ENCODE measurements around the gene OGG1.

OGG1 gene

DNA sequence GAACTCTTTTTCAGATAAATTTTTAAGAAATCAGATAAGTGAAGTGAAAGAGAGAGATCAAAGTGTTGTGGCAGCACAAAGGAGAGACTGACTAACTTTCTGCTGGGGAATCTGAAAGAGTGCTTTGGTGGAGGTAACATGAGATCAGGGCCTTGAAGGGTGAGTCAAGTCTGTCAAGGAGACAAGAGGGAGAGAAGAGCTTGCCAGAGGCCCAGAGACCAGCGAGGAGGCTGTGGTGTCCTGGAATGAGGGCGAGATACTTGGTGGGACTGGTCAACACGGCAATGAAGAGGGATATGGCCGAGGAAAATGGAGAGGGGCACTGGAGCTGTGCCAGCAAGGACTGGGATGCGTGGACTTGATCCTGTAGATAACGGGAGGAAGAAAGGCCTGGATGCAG is 38.0 kb downstream of the OGG1 start:
- no peak for DNase-seq

DNA sequence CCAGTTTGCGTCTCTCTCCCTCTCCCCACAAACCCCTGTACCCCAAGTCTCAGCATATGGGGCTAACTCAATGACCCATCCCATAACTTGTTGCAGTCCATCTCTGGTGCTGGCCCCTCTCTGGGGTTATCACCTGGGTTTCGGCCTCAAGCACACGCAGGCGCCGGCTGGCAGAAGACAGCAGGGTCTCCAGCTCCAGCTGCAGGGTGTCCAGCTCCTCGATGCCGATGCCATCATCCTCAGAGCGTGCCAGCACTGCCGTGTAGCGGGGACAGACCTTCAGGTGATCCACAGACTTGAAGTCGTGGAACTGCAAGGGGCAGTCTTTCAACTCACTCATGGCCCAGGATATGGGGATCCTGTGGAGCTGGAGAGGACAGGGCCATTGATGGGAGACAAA is 41.4 kb downstream of the OGG1 start:
- DNase-seq, result no peak

DNA sequence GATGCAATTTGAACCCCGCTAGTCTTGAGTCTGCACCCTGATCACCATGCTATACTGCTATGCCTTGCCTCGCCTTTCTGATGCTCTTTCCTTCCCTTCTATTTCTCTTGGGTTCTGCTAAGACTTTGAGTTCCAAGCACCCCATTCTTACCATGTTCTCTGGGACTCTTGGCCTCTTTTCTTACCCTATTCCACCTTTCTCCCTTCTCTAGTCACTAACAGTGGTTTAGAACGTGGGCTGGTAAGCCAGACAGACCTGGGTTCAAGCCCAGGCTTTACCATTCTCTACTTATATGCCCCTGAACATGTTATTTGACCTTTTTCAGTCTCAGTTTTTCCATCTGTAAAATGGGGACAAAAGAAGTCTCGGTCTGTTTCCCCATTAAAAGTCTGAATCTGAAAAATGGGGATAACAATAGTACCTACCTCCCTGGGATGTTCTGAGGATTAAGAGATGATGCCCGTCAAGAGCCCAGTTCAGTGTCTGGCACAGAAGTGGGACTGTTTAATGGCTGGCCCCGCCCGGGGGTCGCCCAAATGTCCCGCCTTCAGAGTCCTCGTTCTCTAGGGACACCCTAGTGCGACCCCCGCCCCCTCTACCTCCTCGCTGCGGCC is 42.1 kb downstream of the OGG1 start:
- DNase-seq, result no peak

DNA sequence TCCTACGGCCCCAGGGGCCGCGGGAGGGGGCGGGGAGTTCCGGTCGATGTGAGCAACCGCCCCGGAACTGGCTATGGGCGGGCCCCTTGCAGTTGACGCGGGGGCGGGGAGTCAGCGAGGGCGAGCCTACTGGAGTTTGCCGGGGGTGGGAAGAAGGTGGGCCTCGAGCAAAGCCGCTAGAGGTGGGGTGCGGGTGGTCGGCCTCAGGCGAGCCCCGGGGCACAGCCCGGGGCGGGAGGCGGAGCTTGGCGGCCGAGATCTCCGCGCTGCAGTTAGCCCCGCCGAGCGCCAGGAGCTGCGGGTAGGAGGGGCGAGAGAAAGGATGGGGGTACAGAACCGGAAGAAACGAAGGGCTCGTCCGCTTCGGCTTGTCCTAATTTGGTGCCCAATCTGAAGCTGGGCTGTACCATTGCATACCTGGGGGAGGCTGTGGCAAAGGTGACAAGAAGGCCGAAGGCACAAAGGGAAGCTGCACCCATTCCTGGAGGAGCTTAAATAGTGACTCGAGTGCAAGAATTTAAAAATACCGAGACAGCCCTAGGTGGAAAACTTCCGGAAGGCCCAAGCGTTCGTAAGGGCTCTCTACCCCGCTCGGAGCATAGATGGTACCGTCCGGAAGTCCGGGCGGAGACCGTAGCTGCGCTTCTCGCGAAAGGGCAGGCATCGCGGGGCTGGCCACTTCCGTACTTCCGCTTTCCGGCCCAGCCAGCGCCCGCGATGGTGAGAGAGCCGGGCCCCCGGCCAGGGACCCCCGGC is 42.8 kb downstream of the OGG1 start, which contains the start of the genes ARPC4 and TADA3:
ARPC4 (plus strand) TSS at position 678 of the 756 bp plus-strand sequence; CDS start at position 718, 40 bp downstream.
TADA3 (minus strand) TSS at position 69 of the 756 bp plus-strand sequence. CDS start 1,007 bp downstream, outside the sequence.
- DNase-seq, result peak; percentile 62

DNA sequence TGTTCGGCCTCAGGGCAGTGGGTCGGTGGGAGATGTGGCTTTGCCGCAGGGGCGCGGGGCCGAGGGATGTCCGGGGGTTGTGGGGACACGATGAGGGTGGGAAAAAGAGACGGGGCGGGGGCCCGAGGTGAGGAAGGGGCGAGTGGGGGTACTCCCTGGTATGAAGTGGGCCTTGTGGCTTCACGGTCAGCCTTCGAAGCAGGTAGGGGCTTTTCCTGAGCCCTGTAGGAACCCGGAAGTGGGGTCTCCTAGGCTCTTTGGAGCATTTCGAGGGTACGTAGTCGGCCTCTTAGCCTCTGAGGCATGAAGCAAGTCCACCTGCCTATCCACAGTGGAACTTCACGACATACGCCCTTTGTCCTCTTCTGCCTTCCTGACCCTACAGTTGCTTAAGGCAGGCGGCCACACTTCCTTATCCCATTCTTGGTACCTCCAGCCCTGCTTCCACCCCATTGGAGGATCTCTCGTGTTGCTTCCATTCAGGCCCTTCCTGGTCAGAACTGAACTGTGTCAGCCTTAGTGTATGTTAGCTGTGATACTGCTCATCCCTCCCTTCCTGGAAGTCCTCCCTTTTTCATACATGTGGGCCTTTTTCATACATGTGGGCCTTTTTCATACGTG is 43.5 kb downstream of the OGG1 start:
- no peak for DNase-seq

DNA sequence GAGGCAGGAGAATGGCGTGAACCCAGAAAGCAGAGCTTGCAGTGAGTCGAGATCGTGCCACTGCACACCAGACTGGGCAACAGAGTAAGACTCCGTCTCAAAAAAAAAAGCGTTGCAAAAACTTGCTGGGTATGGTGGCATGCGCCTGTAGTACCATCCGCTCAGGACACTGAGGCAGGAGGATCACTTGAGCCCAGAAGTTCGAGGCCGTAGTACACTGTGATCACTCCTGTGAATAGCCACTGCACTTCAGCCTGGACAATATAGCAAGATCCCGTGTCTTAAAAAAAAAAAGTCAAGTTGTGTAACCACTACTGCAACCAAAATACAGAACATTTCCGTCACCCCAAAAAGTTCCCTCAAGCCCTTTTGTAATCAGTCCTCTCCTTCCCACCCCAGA is 44.6 kb downstream of the OGG1 start:
- DNase-seq, result no peak

GRCh38 chr3:9795207-9795606 is 45.5 kb downstream of the OGG1 start:
- DNase-seq, result no peak

- no peak for DNase-seq
Observed at GRCh38 chr3:9797196-9797945, 47.6 kb downstream of the OGG1 start.

- DNase-seq, result no peak
Observed at GRCh38 chr3:9800529-9800928, 50.8 kb downstream of the OGG1 start.

- DNase-seq, result no peak
Observed at GRCh38 chr3:9803494-9803893, 53.7 kb downstream of the OGG1 start.

DNA sequence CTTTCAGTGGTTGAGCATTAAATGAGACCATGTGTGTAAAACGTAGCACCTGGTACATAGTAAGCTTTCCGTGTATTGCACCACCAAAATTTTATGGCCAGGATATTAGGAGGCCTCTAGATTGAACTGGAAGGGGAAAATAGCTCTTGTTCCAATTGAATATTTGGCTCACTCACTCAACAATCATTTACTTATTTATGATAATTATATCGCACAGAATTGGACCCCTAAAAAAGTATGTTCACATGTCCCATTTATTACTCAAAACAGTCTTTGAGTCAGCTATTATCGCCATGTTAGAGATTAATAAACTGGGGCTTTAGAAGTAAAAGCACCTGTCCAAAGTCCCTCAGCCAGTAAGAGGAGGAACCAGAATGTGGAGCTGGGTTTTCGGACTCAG is 55.2 kb downstream of the OGG1 start:
- no peak for DNase-seq

DNA sequence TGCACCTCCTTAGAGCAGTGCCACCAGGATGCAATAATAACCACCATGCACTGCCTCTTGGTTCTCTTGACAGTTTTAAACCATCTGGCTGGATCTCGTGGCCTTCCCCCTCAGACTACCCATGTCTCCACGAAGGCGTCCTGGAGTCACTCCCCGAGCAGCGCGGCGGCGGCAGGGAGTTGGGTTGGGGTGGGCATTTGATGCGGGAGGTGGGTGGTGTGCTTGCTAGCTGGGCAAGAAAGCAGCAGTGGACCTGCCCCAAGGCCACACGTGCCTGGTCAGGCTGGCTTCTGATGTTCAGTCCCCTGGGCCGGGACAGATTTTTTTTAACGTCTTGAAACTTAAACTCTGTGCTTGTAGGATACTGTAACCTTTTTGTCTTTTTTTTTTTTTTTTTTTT is 56.4 kb downstream of the OGG1 start:
- no peak for DNase-seq
